PFSK-1 (cell line): Measurements from ENCODE around the gene SEPTIN2.

Experiments
- POLR2AphosphoS5 ChIP-seq: IDR thresholded peaks from 2 replicates; pipeline ENCODE4 v1.6.1; 2012; ENCODE audit warnings: low read depth, mild to moderate bottlenecking, control low read depth, low read length, moderate library complexity
- SIN3A ChIP-seq: IDR thresholded peaks from 2 replicates; pipeline ENCODE4 v1.6.1; 2012; ENCODE audit warnings: mild to moderate bottlenecking, low read length, moderate library complexity, borderline replicate concordance; ENCODE audit not compliant: insufficient read depth
- TF ChIP-seq, protein P1 (sequence below), 2 experiments: IDR thresholded peaks; 2 replicates each; pipeline versions ENCODE4 v1.6.1 to v1.8.0; 2011 to 2012; ENCODE audit warnings: low read depth in 2 of 2, low read length in 2 of 2, control low read depth in 1 of 2, inconsistent platforms in 1 of 2, mild to moderate bottlenecking in 1 of 2, moderate library complexity in 1 of 2; ENCODE audit not compliant: insufficient read depth in 1 of 2

DNA sequence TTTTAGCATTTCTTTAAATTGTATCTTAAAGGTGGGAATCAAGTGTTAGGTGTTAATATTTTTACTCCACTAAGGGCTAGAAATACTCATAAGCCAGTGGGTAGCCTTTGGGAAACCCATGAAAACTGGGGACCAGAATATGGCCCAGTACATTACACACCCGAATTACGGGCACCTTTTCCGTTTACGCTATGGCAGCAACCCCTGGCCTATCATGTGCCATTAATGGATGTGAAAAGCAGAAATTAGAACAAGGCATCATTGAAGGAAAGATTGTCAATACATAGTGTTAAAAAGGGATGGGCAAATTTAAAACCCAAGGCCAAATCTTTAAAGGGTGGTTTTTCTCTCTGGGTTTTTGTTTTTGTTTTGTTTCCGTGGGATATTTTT is 41.1 kb downstream of the SEPTIN2 start:
- TF ChIP-seq SIN3A (no peak), POLR2AphosphoS5 (no peak)
- TF ChIP-seq, protein P1, sequence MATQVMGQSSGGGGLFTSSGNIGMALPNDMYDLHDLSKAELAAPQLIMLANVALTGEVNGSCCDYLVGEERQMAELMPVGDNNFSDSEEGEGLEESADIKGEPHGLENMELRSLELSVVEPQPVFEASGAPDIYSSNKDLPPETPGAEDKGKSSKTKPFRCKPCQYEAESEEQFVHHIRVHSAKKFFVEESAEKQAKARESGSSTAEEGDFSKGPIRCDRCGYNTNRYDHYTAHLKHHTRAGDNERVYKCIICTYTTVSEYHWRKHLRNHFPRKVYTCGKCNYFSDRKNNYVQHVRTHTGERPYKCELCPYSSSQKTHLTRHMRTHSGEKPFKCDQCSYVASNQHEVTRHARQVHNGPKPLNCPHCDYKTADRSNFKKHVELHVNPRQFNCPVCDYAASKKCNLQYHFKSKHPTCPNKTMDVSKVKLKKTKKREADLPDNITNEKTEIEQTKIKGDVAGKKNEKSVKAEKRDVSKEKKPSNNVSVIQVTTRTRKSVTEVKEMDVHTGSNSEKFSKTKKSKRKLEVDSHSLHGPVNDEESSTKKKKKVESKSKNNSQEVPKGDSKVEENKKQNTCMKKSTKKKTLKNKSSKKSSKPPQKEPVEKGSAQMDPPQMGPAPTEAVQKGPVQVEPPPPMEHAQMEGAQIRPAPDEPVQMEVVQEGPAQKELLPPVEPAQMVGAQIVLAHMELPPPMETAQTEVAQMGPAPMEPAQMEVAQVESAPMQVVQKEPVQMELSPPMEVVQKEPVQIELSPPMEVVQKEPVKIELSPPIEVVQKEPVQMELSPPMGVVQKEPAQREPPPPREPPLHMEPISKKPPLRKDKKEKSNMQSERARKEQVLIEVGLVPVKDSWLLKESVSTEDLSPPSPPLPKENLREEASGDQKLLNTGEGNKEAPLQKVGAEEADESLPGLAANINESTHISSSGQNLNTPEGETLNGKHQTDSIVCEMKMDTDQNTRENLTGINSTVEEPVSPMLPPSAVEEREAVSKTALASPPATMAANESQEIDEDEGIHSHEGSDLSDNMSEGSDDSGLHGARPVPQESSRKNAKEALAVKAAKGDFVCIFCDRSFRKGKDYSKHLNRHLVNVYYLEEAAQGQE (IDR thresholded peaks at IDR 0.05; ENCODE audit: insufficient read depth in 1 of 2, low read depth in 2 of 2, low read length in 2 of 2) = no peak
